GM23338 (cell line): ENCODE data around the gene FEZF1. TPM values are rescaled to one million over a fixed set of nuclear protein-coding genes. Genes with fewer than 3 reads are reported as not detected.

Experiments used
- ATAC-seq: fragments of 200-7000 bp; cut with Tn5 transposase; 3 replicates; pipeline ENCODE4 v1.9.1; 2020
- DNase-seq: peaks from one replicate; pipeline ENCODE4 v3.0.0-alpha.2; 2015; ENCODE audit warnings: low spot score
- H2AFZ ChIP-seq: fragments of 200-600 bp; sonication (generic); 2 replicates; pipeline ENCODE4 v1.8.0; 2016; ENCODE audit warnings: antibody characterized with exemption, mild to moderate bottlenecking, moderate library complexity
- H3F3A ChIP-seq: fragments of 200-600 bp; sonication (generic); replicated peaks from 2 replicates; pipeline ENCODE4 v1.8.0; 2017; ENCODE audit warnings: antibody characterized with exemption, mixed run types, low read depth
- H3K27ac ChIP-seq: fragments of 200-600 bp; sonication (generic); 2 replicates; pipeline ENCODE4 v1.6.1; 2016; ENCODE audit warnings: low read depth
- H3K27me3 ChIP-seq: fragments of 200-600 bp; sonication (generic); 2 replicates; pipeline ENCODE4 v1.8.0; 2016; ENCODE audit warnings: mild to moderate bottlenecking, mixed run types, moderate library complexity; ENCODE audit not compliant: insufficient read depth
- H3K36me3 ChIP-seq: fragments of 200-600 bp; sonication (generic); 2 replicates; pipeline ENCODE4 v1.8.0; 2016; ENCODE audit warnings: mild to moderate bottlenecking; ENCODE audit not compliant: insufficient read depth
- H3K4me1 ChIP-seq: fragments of 200-600 bp; sonication (generic); 2 replicates; pipeline ENCODE4 v1.8.0; 2016; ENCODE audit warnings: mild to moderate bottlenecking, moderate library complexity; ENCODE audit not compliant: insufficient read depth
- H3K4me2 ChIP-seq: fragments of 200-600 bp; sonication (generic); 2 replicates; pipeline ENCODE4 v1.7.1; 2017; ENCODE audit warnings: mixed run types
- H3K4me3 ChIP-seq: fragments of 200-600 bp; sonication (generic); 2 replicates; pipeline ENCODE4 v1.6.1; 2016; ENCODE audit warnings: mixed run types
- H3K79me2 ChIP-seq: fragments of 200-600 bp; sonication (generic); replicated peaks from 2 replicates; pipeline ENCODE4 v1.8.0; 2017; ENCODE audit warnings: mild to moderate bottlenecking; ENCODE audit not compliant: insufficient read depth
- H3K9me2 ChIP-seq: fragments of 200-600 bp; sonication (generic); 2 replicates; pipeline ENCODE4 v1.8.0; 2017; ENCODE audit not compliant: insufficient read depth
- H4K20me1 ChIP-seq: fragments of 200-600 bp; sonication (generic); replicated peaks from 2 replicates; pipeline ENCODE4 v1.8.0; 2017; ENCODE audit warnings: mild to moderate bottlenecking; ENCODE audit not compliant: insufficient read depth
- H3K27ac Mint-ChIP-seq: 2 replicates; pipeline ENCODE4 v1.8.0; 2020; ENCODE audit warnings: inconsistent platforms, mild to moderate bottlenecking, moderate library complexity, mixed read lengths
- H3K27me3 Mint-ChIP-seq: 3 replicates; pipeline ENCODE4 v1.8.0; 2022; ENCODE audit warnings: low read depth, mild to moderate bottlenecking, moderate library complexity, mixed read lengths, inconsistent platforms; ENCODE audit not compliant: insufficient read depth, poor library complexity
- H3K36me3 Mint-ChIP-seq: 3 replicates; pipeline ENCODE4 v1.8.0; 2021; ENCODE audit warnings: low read depth, mild to moderate bottlenecking, inconsistent platforms, moderate library complexity, mixed read lengths
- H3K4me1 Mint-ChIP-seq: 3 replicates; pipeline ENCODE4 v1.8.0; 2020; ENCODE audit warnings: mild to moderate bottlenecking, inconsistent platforms, mixed read lengths
- H3K4me3 Mint-ChIP-seq: 3 replicates; pipeline ENCODE4 v1.8.0; 2021; ENCODE audit warnings: moderate library complexity, mild to moderate bottlenecking, inconsistent platforms, mixed read lengths
- H3K9me3 Mint-ChIP-seq: 3 replicates; pipeline ENCODE4 v1.8.0; 2020; ENCODE audit warnings: moderate library complexity, mild to moderate bottlenecking, inconsistent platforms, mixed read lengths
- CTCF ChIP-seq, 2 experiments: fragments of 200-600 bp in 1 of 2; sonication (generic) in 1 of 2; conservative IDR thresholded peaks; 2 replicates each; pipeline versions ENCODE4 v1.5.1 to v1.6.1; 2016 to 2017; ENCODE audit warnings: antibody characterized with exemption in 2 of 2, low read depth in 2 of 2, mild to moderate bottlenecking in 2 of 2, moderate library complexity in 1 of 2
- ETS1 ChIP-seq: IDR thresholded peaks from 2 replicates; pipeline ENCODE4 v1.6.1; 2016; ENCODE audit warnings: antibody characterized with exemption
- JUNB ChIP-seq: IDR thresholded peaks from one replicate; pipeline ENCODE4 v1.6.1; 2016; ENCODE audit warnings: antibody characterized with exemption; ENCODE audit not compliant: unreplicated experiment
- POLR2AphosphoS5 ChIP-seq: IDR thresholded peaks from 2 replicates; pipeline ENCODE4 v1.6.1; 2016; ENCODE audit warnings: antibody characterized with exemption, low read depth
- STAT1 ChIP-seq: IDR thresholded peaks from one replicate; pipeline ENCODE4 v1.6.1; 2016; ENCODE audit warnings: antibody characterized with exemption; ENCODE audit not compliant: unreplicated experiment
- long read RNA-seq: library from polyadenylated mRNA; unstranded; transcript quantifications from one replicate; pipeline ENCODE4 v2.0.0, GENCODE V29; 2020; ENCODE audit not compliant: unreplicated experiment
- polyA plus RNA-seq: library from polyadenylated mRNA; unstranded; fragments of >200 nt; fragmentation: Nextera tagmentation; extraction: Ambion mirVana; gene quantifications from 2 replicates; pipeline ENCODE4 v1.2.1, GENCODE V29; 2016
- total RNA-seq: library from RNA; depleted of rRNA; stranded (reverse); fragments of >200 nt; shearing (Covaris generic); gene quantifications from 2 replicates; pipeline ENCODE4 v1.2.3, GENCODE V29; 2014; rRNA removed
- TF ChIP-seq, protein P1 (sequence below): fragments of 250-450 bp; sonication (Bioruptor Pico); IDR thresholded peaks from 2 replicates; pipeline ENCODE4 v1.5.0; 2020; ENCODE audit warnings: mild to moderate bottlenecking, moderate library complexity

Gene FEZF1
- total RNA-seq (1.7 and 2.3 TPM in 2 replicates), polyA plus RNA-seq (0.87 and 1.0 TPM in 2 replicates)
- long read RNA-seq, partial matches to known transcripts = 2 of 6 reads
- long read RNA-seq, other reads (novel, unspliced or antisense) = 3 of 6 reads

- no peaks in the 10 kb centered on the region for H3K36me3 Mint-ChIP-seq
- ATAC-seq (peak; percentile 13), DNase-seq (peak; percentile 81)
- H3K27me3 Mint-ChIP-seq = peaks cover 91% of the 10 kb centered on the region
- Histone ChIP-seq H3K27me3 (peaks cover 100% of the 10 kb centered on the region), H3K36me3 (no peaks in the 10 kb centered on the region), H3K4me2 (peak within 1 kb of the TSS; percentile 93), H4K20me1 (0 out of 2 replicates have a peak, but pooled peaks cover 3% of the 10 kb centered on the region), H3F3A (peaks cover 33% of the 10 kb centered on the region), H3K4me1 (peaks cover 56% of the 10 kb centered on the region), H2AFZ (peak within 1 kb of the TSS; percentile 90), H3K79me2 (no peaks in the 10 kb centered on the region), H3K27ac (no peak within 1 kb of the TSS), H3K9me2 (no peaks in the 10 kb centered on the region), H3K4me3 (peak within 1 kb of the TSS; percentile 74)
- no peak within 1 kb of the TSS for H3K27ac Mint-ChIP-seq
- H3K4me3 Mint-ChIP-seq = peak within 1 kb of the TSS; percentile 83
- no peaks in the 10 kb centered on the region for H3K9me3 Mint-ChIP-seq
- H3K4me1 Mint-ChIP-seq = peaks cover 50% of the 10 kb centered on the region
- TF ChIP-seq CTCF (conservative IDR thresholded peaks at IDR 0.05; ENCODE audit: low read depth in 2 of 2) (no peak), ETS1 (no peak)
These were observed at the start of gene FEZF1 for GRCh38 chr7:122304319-122304975. TSS of gene FEZF1 (minus strand) at chr7:122304750. CDS start at chr7:122304437, 313 bp downstream.

GRCh38 chr7:122352454-122352853 is 47.9 kb upstream of the FEZF1 start:
- no peak overlapping the region for H3K4me2 ChIP-seq
- Mint-ChIP-seq H3K27ac (no peak overlapping the region; the same call in 1 of the 2 replicates), H3K36me3 (no peaks in the 10 kb centered on the region), H3K9me3 (no peaks in the 10 kb centered on the region; the same call in 2 of the 3 replicates), H3K4me3 (no peak overlapping the region), H3K27me3 (no peaks in the 10 kb centered on the region), H3K4me1 (peaks cover 22% of the 10 kb centered on the region)
- H3K27ac ChIP-seq = no peak overlapping the region; the same call in 1 of the 2 replicates
- ATAC-seq (peak; percentile 35; the same call in 2 of the 3 replicates), DNase-seq (peak; percentile 16)
- H3F3A ChIP-seq = no peaks in the 10 kb centered on the region
- no peaks in the 10 kb centered on the region for H3K36me3 ChIP-seq
- H3K4me3 ChIP-seq = no peak overlapping the region
- H4K20me1 ChIP-seq = no peaks in the 10 kb centered on the region
- H3K79me2 ChIP-seq = no peaks in the 10 kb centered on the region
- H3K4me1 ChIP-seq = peaks cover 17% of the 10 kb centered on the region
- H2AFZ ChIP-seq = no peak overlapping the region
- no peaks in the 10 kb centered on the region for H3K27me3 ChIP-seq
- H3K9me2 ChIP-seq = peaks cover 2% of the 10 kb centered on the region; the same call in 1 of the 2 replicates
- TF ChIP-seq, protein P1, sequence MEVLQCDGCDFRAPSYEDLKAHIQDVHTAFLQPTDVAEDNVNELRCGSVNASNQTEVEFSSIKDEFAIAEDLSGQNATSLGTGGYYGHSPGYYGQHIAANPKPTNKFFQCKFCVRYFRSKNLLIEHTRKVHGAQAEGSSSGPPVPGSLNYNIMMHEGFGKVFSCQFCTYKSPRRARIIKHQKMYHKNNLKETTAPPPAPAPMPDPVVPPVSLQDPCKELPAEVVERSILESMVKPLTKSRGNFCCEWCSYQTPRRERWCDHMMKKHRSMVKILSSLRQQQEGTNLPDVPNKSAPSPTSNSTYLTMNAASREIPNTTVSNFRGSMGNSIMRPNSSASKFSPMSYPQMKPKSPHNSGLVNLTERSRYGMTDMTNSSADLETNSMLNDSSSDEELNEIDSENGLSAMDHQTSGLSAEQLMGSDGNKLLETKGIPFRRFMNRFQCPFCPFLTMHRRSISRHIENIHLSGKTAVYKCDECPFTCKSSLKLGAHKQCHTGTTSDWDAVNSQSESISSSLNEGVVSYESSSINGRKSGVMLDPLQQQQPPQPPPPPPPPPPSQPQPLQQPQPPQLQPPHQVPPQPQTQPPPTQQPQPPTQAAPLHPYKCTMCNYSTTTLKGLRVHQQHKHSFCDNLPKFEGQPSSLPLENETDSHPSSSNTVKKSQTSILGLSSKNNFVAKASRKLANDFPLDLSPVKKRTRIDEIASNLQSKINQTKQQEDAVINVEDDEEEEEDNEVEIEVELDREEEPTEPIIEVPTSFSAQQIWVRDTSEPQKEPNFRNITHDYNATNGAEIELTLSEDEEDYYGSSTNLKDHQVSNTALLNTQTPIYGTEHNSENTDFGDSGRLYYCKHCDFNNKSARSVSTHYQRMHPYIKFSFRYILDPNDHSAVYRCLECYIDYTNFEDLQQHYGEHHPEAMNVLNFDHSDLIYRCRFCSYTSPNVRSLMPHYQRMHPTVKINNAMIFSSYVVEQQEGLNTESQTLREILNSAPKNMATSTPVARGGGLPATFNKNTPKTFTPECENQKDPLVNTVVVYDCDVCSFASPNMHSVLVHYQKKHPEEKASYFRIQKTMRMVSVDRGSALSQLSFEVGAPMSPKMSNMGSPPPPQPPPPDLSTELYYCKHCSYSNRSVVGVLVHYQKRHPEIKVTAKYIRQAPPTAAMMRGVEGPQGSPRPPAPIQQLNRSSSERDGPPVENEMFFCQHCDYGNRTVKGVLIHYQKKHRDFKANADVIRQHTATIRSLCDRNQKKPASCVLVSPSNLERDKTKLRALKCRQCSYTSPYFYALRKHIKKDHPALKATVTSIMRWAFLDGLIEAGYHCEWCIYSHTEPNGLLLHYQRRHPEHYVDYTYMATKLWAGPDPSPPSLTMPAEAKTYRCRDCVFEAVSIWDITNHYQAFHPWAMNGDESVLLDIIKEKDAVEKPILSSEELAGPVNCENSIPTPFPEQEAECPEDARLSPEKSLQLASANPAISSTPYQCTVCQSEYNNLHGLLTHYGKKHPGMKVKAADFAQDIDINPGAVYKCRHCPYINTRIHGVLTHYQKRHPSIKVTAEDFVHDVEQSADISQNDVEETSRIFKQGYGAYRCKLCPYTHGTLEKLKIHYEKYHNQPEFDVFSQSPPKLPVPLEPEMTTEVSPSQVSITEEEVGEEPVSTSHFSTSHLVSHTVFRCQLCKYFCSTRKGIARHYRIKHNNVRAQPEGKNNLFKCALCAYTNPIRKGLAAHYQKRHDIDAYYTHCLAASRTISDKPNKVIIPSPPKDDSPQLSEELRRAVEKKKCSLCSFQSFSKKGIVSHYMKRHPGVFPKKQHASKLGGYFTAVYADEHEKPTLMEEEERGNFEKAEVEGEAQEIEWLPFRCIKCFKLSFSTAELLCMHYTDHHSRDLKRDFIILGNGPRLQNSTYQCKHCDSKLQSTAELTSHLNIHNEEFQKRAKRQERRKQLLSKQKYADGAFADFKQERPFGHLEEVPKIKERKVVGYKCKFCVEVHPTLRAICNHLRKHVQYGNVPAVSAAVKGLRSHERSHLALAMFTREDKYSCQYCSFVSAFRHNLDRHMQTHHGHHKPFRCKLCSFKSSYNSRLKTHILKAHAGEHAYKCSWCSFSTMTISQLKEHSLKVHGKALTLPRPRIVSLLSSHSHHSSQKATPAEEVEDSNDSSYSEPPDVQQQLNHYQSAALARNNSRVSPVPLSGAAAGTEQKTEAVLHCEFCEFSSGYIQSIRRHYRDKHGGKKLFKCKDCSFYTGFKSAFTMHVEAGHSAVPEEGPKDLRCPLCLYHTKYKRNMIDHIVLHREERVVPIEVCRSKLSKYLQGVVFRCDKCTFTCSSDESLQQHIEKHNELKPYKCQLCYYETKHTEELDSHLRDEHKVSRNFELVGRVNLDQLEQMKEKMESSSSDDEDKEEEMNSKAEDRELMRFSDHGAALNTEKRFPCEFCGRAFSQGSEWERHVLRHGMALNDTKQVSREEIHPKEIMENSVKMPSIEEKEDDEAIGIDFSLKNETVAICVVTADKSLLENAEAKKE (CRISPR knock-in tag) = no peak
- TF ChIP-seq ETS1 = no peak
- TF ChIP-seq CTCF (conservative IDR thresholded peaks at IDR 0.05; ENCODE audit: low read depth in 2 of 2) = no peak
- TF ChIP-seq JUNB = no peak
- TF ChIP-seq STAT1 = no peak
- TF ChIP-seq POLR2AphosphoS5 = no peak
